ENCODE measurements around the gene RASGRF1. TPM values are rescaled to one million over a fixed set of nuclear protein-coding genes. Genes with fewer than 3 reads are reported as not detected.
"Not testable (repeated sequence)": the region's sequence is repeated elsewhere in the genome, so short reads cannot be mapped to it uniquely, and the experiment has no call there.

The RASGRF1 gene
- total RNA-seq, 1 donor from 2014 or later = 2.2 TPM

- DNase-seq = no peak
Measured at GRCh38 chr15:78929536-78930264, 160.9 kb downstream of the RASGRF1 start.

- DNase-seq = no peak
Measured at GRCh38 chr15:78928616-78929093, 161.9 kb downstream of the RASGRF1 start.

- DNase-seq = not testable (repeated sequence)
Measured at GRCh38 chr15:78928176-78928575, 162.4 kb downstream of the RASGRF1 start.

- no peak for DNase-seq
Measured at GRCh38 chr15:78927077-78927790, 163.3 kb downstream of the RASGRF1 start.

- DNase-seq = no peak
Measured at GRCh38 chr15:78925956-78926743, 164.4 kb downstream of the RASGRF1 start.

- no peak for DNase-seq
Measured at GRCh38 chr15:78925076-78925624, 165.4 kb downstream of the RASGRF1 start.

- no peak for DNase-seq
Measured at GRCh38 chr15:78923480-78924360, 166.9 kb downstream of the RASGRF1 start.

GRCh38 chr15:78923015-78923414 is 167.6 kb downstream of the RASGRF1 start:
- DNase-seq = no peak

- no peak for DNase-seq
Measured at GRCh38 chr15:78922527-78922926, 168.1 kb downstream of the RASGRF1 start.

GRCh38 chr15:78921940-78922339 is 168.6 kb downstream of the RASGRF1 start:
- DNase-seq = no peak

- no peak for DNase-seq
Measured at GRCh38 chr15:78921517-78921916, 169.1 kb downstream of the RASGRF1 start.

- no peak for DNase-seq
Measured at GRCh38 chr15:78917888-78918287, 172.7 kb downstream of the RASGRF1 start.

GRCh38 chr15:78916088-78916487 is 174.5 kb downstream of the RASGRF1 start:
- DNase-seq = no peak

- no peak for DNase-seq
Measured at GRCh38 chr15:78915341-78916087, 175.1 kb downstream of the RASGRF1 start.

GRCh38 chr15:78914027-78914764 is 176.4 kb downstream of the RASGRF1 start:
- DNase-seq = peak; percentile 39

- no peak for DNase-seq
Measured at GRCh38 chr15:78913012-78913411, 177.6 kb downstream of the RASGRF1 start.

GRCh38 chr15:78912316-78912715 is 178.3 kb downstream of the RASGRF1 start:
- no peak for DNase-seq

- no peak for DNase-seq
Measured at GRCh38 chr15:78910271-78910670, 180.3 kb downstream of the RASGRF1 start.

Measured in dermis blood vessel endothelial cell (primary cell).